ENCODE measurements around the gene MBTD1.
"Not testable (repeated sequence)": the region's sequence is repeated elsewhere in the genome, so short reads cannot be mapped to it uniquely, and the experiment has no call there.

DNA sequence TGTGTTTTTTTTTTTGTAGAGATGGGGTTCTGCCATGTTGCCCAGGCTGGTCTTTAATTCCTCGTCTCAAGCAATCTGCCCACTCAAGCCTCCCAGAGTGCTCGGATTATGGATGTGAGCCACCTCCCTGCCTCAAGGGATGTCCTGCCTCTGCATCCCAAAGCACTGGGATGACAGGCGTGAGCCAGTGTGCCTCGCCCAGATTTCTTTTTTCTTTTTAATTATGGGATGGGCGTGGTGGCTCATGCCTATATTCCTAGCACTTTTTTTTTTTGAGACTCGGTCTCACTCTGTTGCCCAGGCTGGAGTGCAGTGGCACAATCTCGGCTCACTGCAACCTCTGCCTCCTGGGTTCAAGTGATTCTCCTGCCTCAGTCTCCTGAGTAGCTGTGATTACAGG is 34.3 kb downstream of the MBTD1 start:
- TF ChIP-seq, protein P1, sequence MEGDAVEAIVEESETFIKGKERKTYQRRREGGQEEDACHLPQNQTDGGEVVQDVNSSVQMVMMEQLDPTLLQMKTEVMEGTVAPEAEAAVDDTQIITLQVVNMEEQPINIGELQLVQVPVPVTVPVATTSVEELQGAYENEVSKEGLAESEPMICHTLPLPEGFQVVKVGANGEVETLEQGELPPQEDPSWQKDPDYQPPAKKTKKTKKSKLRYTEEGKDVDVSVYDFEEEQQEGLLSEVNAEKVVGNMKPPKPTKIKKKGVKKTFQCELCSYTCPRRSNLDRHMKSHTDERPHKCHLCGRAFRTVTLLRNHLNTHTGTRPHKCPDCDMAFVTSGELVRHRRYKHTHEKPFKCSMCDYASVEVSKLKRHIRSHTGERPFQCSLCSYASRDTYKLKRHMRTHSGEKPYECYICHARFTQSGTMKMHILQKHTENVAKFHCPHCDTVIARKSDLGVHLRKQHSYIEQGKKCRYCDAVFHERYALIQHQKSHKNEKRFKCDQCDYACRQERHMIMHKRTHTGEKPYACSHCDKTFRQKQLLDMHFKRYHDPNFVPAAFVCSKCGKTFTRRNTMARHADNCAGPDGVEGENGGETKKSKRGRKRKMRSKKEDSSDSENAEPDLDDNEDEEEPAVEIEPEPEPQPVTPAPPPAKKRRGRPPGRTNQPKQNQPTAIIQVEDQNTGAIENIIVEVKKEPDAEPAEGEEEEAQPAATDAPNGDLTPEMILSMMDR (IDR thresholded peaks at IDR 0.05) = not testable (repeated sequence)
- not testable (repeated sequence) for TF ChIP-seq POLR2A (IDR thresholded peaks at IDR 0.05); POLR2AphosphoS5 (IDR thresholded peaks at IDR 0.05; ENCODE audit: insufficient read depth in 1 of 2, low read depth in 1 of 2)
